Kidney (tissue), 14 donors: Measurements from ENCODE around the gene ZNF687. TPM values are rescaled to one million over a fixed set of nuclear protein-coding genes. Genes with fewer than 3 reads are reported as not detected.

Experiments used
- DNase-seq, 5 donors: peaks; one replicate each; pipeline ENCODE4 v3.0.0-alpha.2; 2013 to 2020
- FAIRE-seq: peaks from 2 replicates; lab custom pipeline; 2012; peaks lifted over from hg19 to GRCh38; lab: Jason Lieb, UNC
- H3K27ac ChIP-seq, 2 donors: one replicate each; pipeline ENCODE4 v1.7.0; 2013; ENCODE audit warnings: low read depth in 2 of 2, low read length in 2 of 2, inconsistent platforms in 1 of 2
- H3K27me3 ChIP-seq: one replicate; pipeline ENCODE4 v1.7.1; 2013; ENCODE audit warnings: low read length, inconsistent platforms; ENCODE audit not compliant: control insufficient read depth, insufficient read depth
- H3K36me3 ChIP-seq, 3 donors: one replicate each; pipeline versions ENCODE4 v1.7.0 to v1.7.1; 2013; ENCODE audit warnings: low read length in 3 of 3, control low read depth in 1 of 3, inconsistent platforms in 1 of 3; ENCODE audit not compliant: insufficient read depth in 3 of 3, control insufficient read depth in 2 of 3
- H3K4me1 ChIP-seq, 3 donors: one replicate each; pipeline versions ENCODE4 v1.7.0 to v1.7.1; 2013; ENCODE audit warnings: low read length in 3 of 3, inconsistent platforms in 1 of 3, low read depth in 1 of 3; ENCODE audit not compliant: control insufficient read depth in 2 of 3, insufficient read depth in 2 of 3
- H3K4me3 ChIP-seq, 3 donors: one replicate each; pipeline versions ENCODE4 v1.7.0 to v1.8.1; 2013; ENCODE audit warnings: low read length in 3 of 3, control low read depth in 1 of 3, inconsistent platforms in 1 of 3
- H3K9ac ChIP-seq, 3 donors: one replicate each; pipeline versions ENCODE4 v1.7.0 to v1.7.1; 2013; ENCODE audit warnings: low read length in 3 of 3, control low read depth in 1 of 3, inconsistent platforms in 1 of 3
- H3K9me3 ChIP-seq, 3 donors: one replicate each; pipeline versions ENCODE4 v1.7.0 to v1.7.1; 2013; ENCODE audit warnings: low read length in 3 of 3, control low read depth in 1 of 3, inconsistent platforms in 1 of 3; ENCODE audit not compliant: control insufficient read depth in 2 of 3, insufficient read depth in 1 of 3
- intact Hi-C: fragments of 100-400 bp; cut with DNase I; formaldehyde crosslinking; loops from one replicate; pipeline ENCODE4 v1.11.1; 2022
- polyA plus RNA-seq: library from polyadenylated mRNA; stranded (reverse); fragments of 350-450 nt; fragmentation: Illumina TruSeq; extraction: RNeasy Lipid Tissue Mini Kit (QIAGEN cat#74804); gene quantifications from one replicate; pipeline ENCODE4 v1.2.3, GENCODE V29; 2014; ENCODE audit warnings: low read depth, low replicate concordance; ENCODE audit not compliant: insufficient read depth
- total RNA-seq: library from RNA; stranded (reverse); fragmentation: NEBNext Ultra II Directional; extraction: Animal tissue kit (Norgen Biotek cat#: 25700); gene quantifications from one replicate; pipeline ENCODE4 v1.2.1, GENCODE V29; 2021
- TF ChIP-seq, protein P1 (sequence below): IDR thresholded peaks from 3 replicates; pipeline ENCODE4 v1.5.1; 2012; ENCODE audit warnings: mild to moderate bottlenecking, moderate library complexity, borderline replicate concordance; ENCODE audit not compliant: insufficient read depth; ENCODE audit errors: extremely low read depth
- donor health status: control.
- donor health status: control.
- donor health status: control.
- donor health status: control.
- donor health status: control.
- donor health status: DM: yes; HTN: yes; CAD: no.
- donor health status: Normal renal cell carcinoma (clear cell type).

Gene ZNF687
- total and polyA plus RNA-seq, 2 donors from 2014 or later: 8.5 to 30.3 TPM

DNA sequence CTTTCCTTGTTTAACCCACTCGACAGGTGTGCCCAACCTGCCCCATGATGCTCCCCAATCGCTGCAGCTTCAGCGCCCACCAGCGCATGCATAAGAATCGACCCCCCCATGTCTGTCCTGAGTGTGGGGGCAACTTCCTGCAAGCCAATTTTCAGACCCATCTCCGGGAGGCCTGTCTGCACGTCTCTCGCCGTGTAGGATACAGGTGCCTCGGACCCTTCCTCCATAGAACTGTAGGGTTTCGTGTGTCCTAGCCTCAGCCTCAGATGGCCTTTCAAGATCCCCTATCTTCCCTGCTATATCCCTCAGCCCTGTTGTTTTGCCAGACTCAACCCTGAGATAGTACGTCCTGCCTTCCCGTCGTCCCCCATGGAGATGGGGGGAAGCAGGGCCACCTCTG lies 6.4 kb downstream of the ZNF687 start:
- FAIRE-seq (no peak), DNase-seq (no peak)
- Histone ChIP-seq H3K4me1 (peaks cover 0 to 9% (median 0%) of the 10 kb centered on the region in 3 donors), H3K9ac (no peak overlapping the region), H3K9me3 (no peaks in the 10 kb centered on the region), H3K27ac (no peak overlapping the region), H3K36me3 (peaks cover 0 to 54% (median 35%) of the 10 kb centered on the region in 3 donors), H3K4me3 (no peak overlapping the region), H3K27me3 (no peaks in the 10 kb centered on the region)
- intact Hi-C loops: no loop called here
- TF ChIP-seq, protein P1, sequence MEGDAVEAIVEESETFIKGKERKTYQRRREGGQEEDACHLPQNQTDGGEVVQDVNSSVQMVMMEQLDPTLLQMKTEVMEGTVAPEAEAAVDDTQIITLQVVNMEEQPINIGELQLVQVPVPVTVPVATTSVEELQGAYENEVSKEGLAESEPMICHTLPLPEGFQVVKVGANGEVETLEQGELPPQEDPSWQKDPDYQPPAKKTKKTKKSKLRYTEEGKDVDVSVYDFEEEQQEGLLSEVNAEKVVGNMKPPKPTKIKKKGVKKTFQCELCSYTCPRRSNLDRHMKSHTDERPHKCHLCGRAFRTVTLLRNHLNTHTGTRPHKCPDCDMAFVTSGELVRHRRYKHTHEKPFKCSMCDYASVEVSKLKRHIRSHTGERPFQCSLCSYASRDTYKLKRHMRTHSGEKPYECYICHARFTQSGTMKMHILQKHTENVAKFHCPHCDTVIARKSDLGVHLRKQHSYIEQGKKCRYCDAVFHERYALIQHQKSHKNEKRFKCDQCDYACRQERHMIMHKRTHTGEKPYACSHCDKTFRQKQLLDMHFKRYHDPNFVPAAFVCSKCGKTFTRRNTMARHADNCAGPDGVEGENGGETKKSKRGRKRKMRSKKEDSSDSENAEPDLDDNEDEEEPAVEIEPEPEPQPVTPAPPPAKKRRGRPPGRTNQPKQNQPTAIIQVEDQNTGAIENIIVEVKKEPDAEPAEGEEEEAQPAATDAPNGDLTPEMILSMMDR: no peak

DNA sequence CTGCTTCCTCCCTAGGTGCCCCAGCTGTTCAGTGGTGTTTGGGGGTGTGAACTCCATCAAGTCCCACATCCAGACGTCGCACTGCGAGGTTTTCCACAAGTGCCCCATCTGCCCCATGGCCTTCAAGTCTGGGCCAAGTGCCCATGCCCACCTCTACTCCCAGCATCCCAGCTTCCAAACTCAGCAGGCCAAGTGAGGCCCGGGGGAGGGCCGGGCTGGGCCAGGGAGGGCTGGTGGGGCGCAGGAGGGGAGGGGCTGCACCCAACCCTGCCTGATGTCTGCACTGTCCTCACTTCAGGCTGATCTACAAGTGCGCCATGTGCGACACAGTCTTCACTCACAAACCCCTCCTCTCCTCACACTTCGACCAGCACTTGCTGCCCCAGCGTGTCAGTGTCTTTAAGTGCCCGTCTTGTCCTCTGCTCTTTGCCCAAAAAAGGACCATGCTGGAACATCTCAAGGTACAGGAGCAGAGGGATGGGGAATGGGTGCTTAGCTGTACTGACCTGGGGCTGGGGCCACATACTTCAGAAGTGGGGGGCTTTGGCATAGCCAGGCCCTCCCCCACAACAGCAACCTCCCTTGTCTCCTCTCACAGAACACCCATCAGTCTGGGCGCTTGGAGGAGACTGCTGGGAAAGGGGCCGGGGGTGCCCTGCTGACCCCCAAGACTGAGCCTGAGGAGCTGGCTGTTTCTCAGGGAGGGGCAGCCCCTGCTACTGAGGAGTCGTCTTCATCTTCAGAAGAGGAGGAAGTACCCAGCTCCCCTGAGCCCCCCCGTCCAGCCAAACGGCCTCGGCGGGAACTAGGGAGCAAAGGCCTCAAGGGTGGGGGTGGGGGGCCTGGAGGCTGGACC lies 7.2 kb downstream of the ZNF687 start:
- H3K4me3 ChIP-seq: no peak overlapping the region
- no peaks in the 10 kb centered on the region for H3K27me3 ChIP-seq
- DNase-seq (peak in 1 of 5 donors; percentile 40), FAIRE-seq (no peak)
- H3K36me3 ChIP-seq: peaks cover 0 to 62% (median 42%) of the 10 kb centered on the region in 3 donors
- H3K4me1 ChIP-seq: peaks cover 0 to 2% (median 0%) of the 10 kb centered on the region in 3 donors
- TF ChIP-seq, protein P1: no peak
- no peak overlapping the region for H3K27ac ChIP-seq
- H3K9ac ChIP-seq: no peak overlapping the region
- intact Hi-C loops: no loop called here
- H3K9me3 ChIP-seq: no peaks in the 10 kb centered on the region

DNA sequence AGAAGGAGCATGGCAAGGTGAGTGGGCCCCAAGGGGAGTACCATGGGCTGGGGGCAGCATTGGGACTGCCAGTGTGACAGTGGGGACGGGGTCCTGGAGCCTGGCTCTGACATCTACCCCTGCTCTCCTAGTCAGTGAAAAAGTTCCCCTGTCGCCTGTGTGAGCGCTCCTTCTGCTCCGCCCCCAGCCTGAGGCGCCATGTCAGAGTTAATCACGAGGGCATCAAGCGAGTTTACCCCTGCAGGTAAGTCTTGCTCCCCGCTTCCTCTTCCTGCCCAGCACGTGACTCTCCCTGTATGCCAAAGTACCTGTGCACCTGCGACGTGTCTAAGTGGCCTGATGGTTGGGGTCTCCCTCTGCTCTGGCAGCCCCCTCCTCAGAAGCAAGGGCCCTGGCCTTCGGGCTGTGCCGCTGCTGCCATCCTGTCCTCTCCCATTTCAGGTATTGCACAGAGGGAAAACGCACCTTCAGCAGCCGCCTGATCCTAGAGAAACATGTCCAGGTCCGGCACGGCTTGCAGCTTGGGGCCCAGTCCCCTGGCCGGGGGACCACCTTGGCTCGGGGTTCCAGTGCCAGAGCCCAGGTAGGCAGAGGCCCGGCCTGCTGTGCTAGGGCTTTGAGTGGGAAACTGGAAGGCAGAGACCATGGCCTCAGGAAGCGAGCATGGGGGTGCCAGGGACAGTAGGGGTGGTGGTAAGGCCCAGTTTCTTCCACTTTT lies 8.1 kb downstream of the ZNF687 start:
- H3K27ac ChIP-seq: no peak overlapping the region
- H3K4me3 ChIP-seq: no peak overlapping the region
- no peaks in the 10 kb centered on the region for H3K9me3 ChIP-seq
- intact Hi-C loops: no loop called here
- no peaks in the 10 kb centered on the region for H3K27me3 ChIP-seq
- H3K4me1 ChIP-seq: no peaks in the 10 kb centered on the region
- peaks cover 0 to 64% (median 47%) of the 10 kb centered on the region in 3 donors for H3K36me3 ChIP-seq
- no peak overlapping the region for H3K9ac ChIP-seq
- DNase-seq (peak in 1 of 5 donors; percentile 44), FAIRE-seq (no peak)
- TF ChIP-seq, protein P1: no peak
